Measurements from ENCODE around the gene PSMC1. TPM values are rescaled to one million over a fixed set of nuclear protein-coding genes. Genes with fewer than 3 reads are reported as not detected.

Gene PSMC1
- total and polyA plus RNA-seq, 12 donors = 67.1 to 456 (median 87.4) TPM

- H3K36me3 ChIP-seq (replicated peaks in 1 of 2) = peaks cover 0 to 27% of the 10 kb centered on the region in 2 donors
- WGBS, 4 donors = 74 to 86% (median 83%) methylated on average over 2 of the region's 2 CpGs
- H3K4me1 ChIP-seq (replicated peaks in 1 of 2) = peaks cover 7 to 20% of the 10 kb centered on the region in 2 donors
- DNase-seq = no peak
- H3K27me3 ChIP-seq = no peaks in the 10 kb centered on the region
- no peak for TF ChIP-seq CTCF (IDR thresholded peaks at IDR 0.05)
- TF ChIP-seq POLR2A (IDR thresholded peaks at IDR 0.05) = no peak
- no peaks in the 10 kb centered on the region for H3K9me3 ChIP-seq (replicated peaks in 1 of 3)
- H3K4me3 ChIP-seq = no peak overlapping the region
- intact Hi-C loops (cut with DNase I) = loop anchor here in 1 of 2 donors (10.0 kb wide), 3 partner anchors 104 to 454 kb away; no protein-coding TSS in a partner anchor
- peak overlapping the region in 2 of 5 donors; percentile 42 to 43 for H3K27ac ChIP-seq
Observed at GRCh38 chr14:90300611-90301047, 44.3 kb downstream of the PSMC1 start.

- peaks cover 0 to 27% of the 10 kb centered on the region in 2 donors for H3K36me3 ChIP-seq (replicated peaks in 1 of 2)
- peak overlapping the region in 2 of 5 donors; percentile 42 to 43 for H3K27ac ChIP-seq
- peaks cover 7 to 20% of the 10 kb centered on the region in 2 donors for H3K4me1 ChIP-seq (replicated peaks in 1 of 2)
- H3K27me3 ChIP-seq = no peaks in the 10 kb centered on the region
- DNase-seq = no peak
- H3K4me3 ChIP-seq = no peak overlapping the region
- WGBS, 4 donors = 68 to 76% (median 69%) methylated on average over 6 of the region's 6 CpGs
- intact Hi-C loops (cut with DNase I) = loop anchor here in 1 of 2 donors (10.0 kb wide), 3 partner anchors 104 to 454 kb away; no protein-coding TSS in a partner anchor
- no peaks in the 10 kb centered on the region for H3K9me3 ChIP-seq (replicated peaks in 1 of 3)
- no peak for TF ChIP-seq CTCF (IDR thresholded peaks at IDR 0.05)
Observed at GRCh38 chr14:90301122-90301521, 44.8 kb downstream of the PSMC1 start.

- TF ChIP-seq POLR2A (IDR thresholded peaks at IDR 0.05) = no peak
- peak; percentile 21 to 64 (median 47) for TF ChIP-seq CTCF (IDR thresholded peaks at IDR 0.05)
- H3K27ac ChIP-seq = peak overlapping the region in 2 of 5 donors; percentile 18 to 40
- intact Hi-C loops (cut with DNase I) = loop anchor here in 1 of 2 donors (10.0 kb wide), 3 partner anchors 103 to 453 kb away; no protein-coding TSS in a partner anchor
- no peaks in the 10 kb centered on the region for H3K27me3 ChIP-seq
- DNase-seq = no peak
- WGBS, 4 donors = 37 to 39% (median 38%) methylated on average over 5 of the region's 5 CpGs
- H3K9me3 ChIP-seq (replicated peaks in 1 of 3) = no peaks in the 10 kb centered on the region
- peaks cover 7 to 20% of the 10 kb centered on the region in 2 donors for H3K4me1 ChIP-seq (replicated peaks in 1 of 2)
- H3K4me3 ChIP-seq = no peak overlapping the region
- H3K36me3 ChIP-seq (replicated peaks in 1 of 2) = peaks cover 0 to 27% of the 10 kb centered on the region in 2 donors
Observed at GRCh38 chr14:90301668-90302090, 45.3 kb downstream of the PSMC1 start.

GRCh38 chr14:90302529-90303303 is 46.4 kb downstream of the PSMC1 start:
- WGBS, 4 donors = 72 to 85% (median 79%) methylated on average over 10 of the region's 10 CpGs
- Histone ChIP-seq H3K27ac (peak overlapping the region in 1 of 5 donors; percentile 40), H3K4me1 (replicated peaks in 1 of 2) (peaks cover 7 to 20% of the 10 kb centered on the region in 2 donors), H3K4me3 (no peak overlapping the region), H3K27me3 (no peaks in the 10 kb centered on the region), H3K9me3 (replicated peaks in 1 of 3) (no peaks in the 10 kb centered on the region), H3K36me3 (replicated peaks in 1 of 2) (peaks cover 0 to 26% of the 10 kb centered on the region in 2 donors)
- DNase-seq = peak in 1 of 7 donors; percentile 17
- intact Hi-C loops (cut with DNase I) = loop anchor here in 1 of 2 donors (10.0 kb wide), 3 partner anchors 102 to 452 kb away; no protein-coding TSS in a partner anchor
- no peak for TF ChIP-seq CTCF (IDR thresholded peaks at IDR 0.05)
- TF ChIP-seq POLR2A (IDR thresholded peaks at IDR 0.05) = no peak
